ENCODE measurements around the gene SPINT1. TPM values are rescaled to one million over a fixed set of nuclear protein-coding genes. Genes with fewer than 3 reads are reported as not detected.

Gene SPINT1
- polyA plus RNA-seq, 1 experiment, result 0.87 TPM

- Histone ChIP-seq H3K27ac (ENCODE audit: low read depth, low read length) (no peak overlapping the region), H3K9me3 (ENCODE audit: control insufficient read depth, insufficient read depth, low read length) (no peaks in the 10 kb centered on the region), H3K27me3 (ENCODE audit: control insufficient read depth, insufficient read depth, low read length) (peaks cover 9% of the 10 kb centered on the region), H3K4me3 (ENCODE audit: low read depth, low read length) (no peak overlapping the region)
- POLR2A ChIA-PET, result no interaction called here
- TF ChIP-seq CTCF (IDR thresholded peaks at IDR 0.05; ENCODE audit: low read depth, low read length), result no peak
- CTCF ChIA-PET, result interaction anchor here (0.6 to 1.0 kb wide), 2 partner anchors 25 to 59 kb away, joined by 3 read pairs; no protein-coding TSS in a partner anchor
- no peak for DNase-seq (ENCODE audit: low read depth, low spot score)
Measured at GRCh38 chr15:40867199-40867598, 23.4 kb downstream of the SPINT1 start.

- Histone ChIP-seq H3K27ac (ENCODE audit: low read depth, low read length) (peak overlapping the region; percentile 11), H3K9me3 (ENCODE audit: control insufficient read depth, insufficient read depth, low read length) (no peaks in the 10 kb centered on the region), H3K4me3 (ENCODE audit: low read depth, low read length) (no peak overlapping the region), H3K27me3 (ENCODE audit: control insufficient read depth, insufficient read depth, low read length) (peaks cover 12% of the 10 kb centered on the region)
- POLR2A ChIA-PET, result no interaction called here
- no peak for TF ChIP-seq CTCF (IDR thresholded peaks at IDR 0.05; ENCODE audit: low read depth, low read length)
- CTCF ChIA-PET, result interaction anchor here (0.6 to 0.9 kb wide), 2 partner anchors 20 to 168 kb away, joined by 3 to 10 read pairs; no protein-coding TSS in a partner anchor
- DNase-seq (ENCODE audit: low read depth, low spot score), result no peak
Measured at GRCh38 chr15:40869686-40870085, 25.8 kb downstream of the SPINT1 start.

- no peak for TF ChIP-seq CTCF (IDR thresholded peaks at IDR 0.05; ENCODE audit: low read depth, low read length)
- Histone ChIP-seq H3K4me3 (ENCODE audit: low read depth, low read length) (no peak overlapping the region), H3K27ac (ENCODE audit: low read depth, low read length) (no peak overlapping the region), H3K27me3 (ENCODE audit: control insufficient read depth, insufficient read depth, low read length) (peaks cover 12% of the 10 kb centered on the region), H3K9me3 (ENCODE audit: control insufficient read depth, insufficient read depth, low read length) (no peaks in the 10 kb centered on the region)
- DNase-seq (ENCODE audit: low read depth, low spot score), result no peak
- CTCF ChIA-PET, result interaction anchor here (1.4 to 2.5 kb wide), 2 partner anchors 21 to 23 kb away, joined by 6 to 9 read pairs; partner anchors contain the start of gene VPS18
- POLR2A ChIA-PET, result interaction anchor here (0.6 kb wide), 1 partner anchor 542 kb away, joined by 9 read pairs; no protein-coding TSS in a partner anchor
Measured at GRCh38 chr15:40870716-40871115, 26.9 kb downstream of the SPINT1 start.

GRCh38 chr15:40871749-40872617, 28.1 kb downstream of the SPINT1 start:
- ChIA-PET POLR2A (interaction anchor here (0.6 kb wide), 1 partner anchor 14 kb away, joined by 3 read pairs; no protein-coding TSS in a partner anchor), CTCF (interaction anchor here (0.6 to 2.5 kb wide), 3 partner anchors 20 to 988 kb away, joined by 3 to 9 read pairs (median 6); partner anchors contain the start of gene VPS18)
- Histone ChIP-seq H3K4me3 (ENCODE audit: low read depth, low read length) (no peak overlapping the region), H3K27ac (ENCODE audit: low read depth, low read length) (no peak overlapping the region), H3K9me3 (ENCODE audit: control insufficient read depth, insufficient read depth, low read length) (no peaks in the 10 kb centered on the region), H3K27me3 (ENCODE audit: control insufficient read depth, insufficient read depth, low read length) (peaks cover 12% of the 10 kb centered on the region)
- no peak for DNase-seq (ENCODE audit: low read depth, low spot score)
- no peak for TF ChIP-seq CTCF (IDR thresholded peaks at IDR 0.05; ENCODE audit: low read depth, low read length)
